Activated T-cell treated with anti-CD3 and anti-CD28 coated beads for 24 hours (primary cell): ENCODE results near the gene DCN.

Experiments
- DNase-seq: peaks from one replicate; pipeline ENCODE4 v3.0.0-alpha.2; 2020; ENCODE audit warnings: low read depth

DCN gene

GRCh38 chr12:91138337-91138920 is 44.2 kb downstream of the DCN start:
- no peak for DNase-seq

GRCh38 chr12:91133871-91134270 is 48.7 kb downstream of the DCN start:
- DNase-seq: no peak

DNA sequence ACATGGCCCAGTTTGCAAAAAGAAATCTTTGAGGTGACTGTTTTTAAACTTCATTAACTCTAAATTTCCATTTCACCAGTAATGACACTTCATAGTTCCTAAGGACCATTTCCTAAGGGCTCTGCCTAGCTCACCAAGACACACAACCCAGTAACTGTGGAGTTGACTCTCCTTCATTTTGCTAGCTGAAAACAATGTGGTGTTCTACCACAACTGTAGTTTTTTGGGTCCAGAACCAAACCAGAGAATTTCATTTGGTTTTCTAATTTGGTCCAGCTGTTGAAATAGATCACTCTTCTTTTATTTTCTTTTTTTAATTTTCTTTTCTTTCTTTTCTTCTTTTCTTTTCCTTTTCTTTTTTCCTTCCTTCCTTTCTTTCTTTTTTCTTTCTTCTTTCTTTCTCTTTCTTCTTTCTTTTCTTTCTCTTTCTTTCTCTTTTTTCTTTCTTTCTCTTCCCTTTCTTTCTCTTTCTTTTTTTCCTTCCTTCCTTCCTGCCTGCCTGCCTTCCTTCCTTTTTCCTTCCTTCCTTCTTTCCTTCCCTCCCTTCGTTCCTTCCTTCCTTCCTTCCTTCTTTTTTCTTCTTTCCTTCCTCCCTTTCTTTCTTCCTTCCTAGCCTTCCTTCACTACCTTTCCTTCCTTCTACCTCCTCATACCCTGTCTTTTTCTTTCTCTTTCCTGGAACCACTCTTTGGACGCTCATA is 52.8 kb downstream of the DCN start:
- DNase-seq: no peak

DNA sequence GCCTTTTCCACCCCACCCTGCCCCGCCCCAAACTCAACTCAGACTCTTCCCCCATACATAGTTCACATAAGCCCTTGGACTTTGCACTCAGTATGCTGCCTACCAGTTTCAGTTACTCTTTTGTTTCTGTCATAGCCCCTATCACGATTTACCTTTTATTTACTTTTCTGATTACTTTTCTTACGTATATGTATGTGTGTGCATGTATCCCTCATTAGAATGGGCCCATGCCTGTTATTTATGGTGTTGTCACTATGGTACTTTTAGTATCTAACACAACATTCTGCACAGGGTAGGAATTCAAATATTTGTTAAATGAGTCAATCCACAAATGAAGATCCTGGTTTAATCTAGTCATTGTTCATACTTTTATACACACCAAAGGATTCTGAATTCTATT is 54.9 kb downstream of the DCN start:
- no peak for DNase-seq

- no peak for DNase-seq
These were observed 55.3 kb downstream of the DCN start for GRCh38 chr12:91127306-91127705.

DNA sequence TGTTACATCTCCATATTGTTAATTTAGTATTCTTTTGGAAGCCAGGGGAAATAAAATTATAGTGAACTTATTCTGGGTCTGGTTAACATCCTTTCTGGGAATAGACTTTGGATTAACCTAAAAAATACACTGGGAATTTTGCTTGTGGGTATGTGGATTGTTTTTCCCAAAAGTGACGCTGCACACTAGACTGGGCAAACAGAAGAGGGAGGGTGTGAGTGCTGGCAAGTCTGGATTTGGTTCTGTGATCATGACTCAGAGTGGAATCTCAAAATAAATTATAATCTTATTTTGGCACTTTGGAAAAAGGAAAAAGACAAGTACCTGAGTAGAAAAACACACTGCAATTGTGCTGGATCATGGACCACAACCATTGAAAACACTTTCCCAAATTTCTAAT is 56.1 kb downstream of the DCN start:
- no peak for DNase-seq

DNA sequence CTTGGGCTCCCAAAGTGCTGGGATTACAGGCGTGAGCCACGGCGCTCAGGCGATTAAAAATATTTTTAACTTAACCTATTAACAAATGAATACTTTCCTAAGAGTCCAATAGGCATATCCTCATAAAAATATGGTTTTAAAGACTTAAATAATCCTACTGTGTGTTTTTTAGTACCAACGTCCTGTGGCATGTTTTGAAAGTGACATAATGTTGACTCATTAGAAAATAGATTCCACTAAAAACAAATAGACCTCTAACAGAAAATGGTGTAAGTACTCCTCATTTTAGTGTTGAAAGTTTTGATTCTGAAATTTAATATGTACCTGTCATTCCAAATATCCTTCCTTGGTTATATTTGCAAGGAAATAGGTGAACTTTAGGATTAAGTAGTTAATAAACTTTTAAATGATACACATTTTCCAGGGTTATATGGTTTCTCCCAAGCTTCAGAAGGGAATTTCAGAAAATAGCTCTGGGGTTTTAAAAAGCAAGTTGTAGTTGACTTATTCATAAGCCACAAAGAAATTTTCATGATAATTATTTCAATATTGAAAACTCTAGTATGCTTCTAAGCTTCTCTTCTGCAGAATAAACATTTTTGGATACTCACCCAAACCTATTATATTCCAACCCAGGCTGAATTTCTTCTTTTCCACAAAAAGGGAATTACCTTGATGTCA is 59.2 kb downstream of the DCN start:
- no peak for DNase-seq

DNA sequence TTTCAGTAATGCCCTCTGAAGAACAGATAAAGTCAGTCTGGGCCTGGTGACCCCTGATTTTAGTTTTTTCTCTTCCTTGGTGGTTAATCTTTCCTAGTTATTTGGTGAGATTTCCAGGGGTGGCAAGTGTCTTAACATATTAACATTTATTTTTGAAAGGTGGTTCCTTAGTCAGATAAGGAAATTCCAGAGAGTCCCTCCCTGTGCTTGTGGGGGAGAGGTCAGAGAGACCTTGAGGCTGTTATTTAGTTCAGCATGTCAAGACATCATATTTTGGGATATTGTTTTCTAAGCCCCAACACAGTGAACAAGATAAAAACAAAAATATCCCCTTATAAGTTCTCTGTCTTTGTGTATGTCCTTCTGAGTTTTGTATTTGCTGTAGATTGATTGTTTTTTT is 61.8 kb downstream of the DCN start:
- DNase-seq: no peak

GRCh38 chr12:91119089-91119488 is 63.5 kb downstream of the DCN start:
- no peak for DNase-seq

DNA sequence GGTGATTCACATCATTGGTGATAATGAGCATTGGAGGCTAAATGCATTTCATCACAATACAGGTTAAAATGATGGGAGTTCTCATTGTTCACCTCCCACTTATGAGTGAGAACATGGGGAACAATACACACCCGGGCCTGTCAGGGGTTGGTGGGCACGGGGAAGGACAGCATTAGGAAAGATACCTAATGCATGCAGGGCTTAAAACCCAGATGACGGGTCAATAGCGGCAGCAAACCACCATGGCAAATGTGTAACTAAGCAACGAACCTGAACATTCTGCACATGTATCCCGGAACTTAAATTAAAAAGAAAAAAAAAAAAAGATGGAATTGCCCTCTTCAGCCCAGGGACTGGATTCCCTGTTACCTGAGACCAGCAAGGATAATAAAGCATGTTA is 69.0 kb downstream of the DCN start:
- DNase-seq: no peak

DNA sequence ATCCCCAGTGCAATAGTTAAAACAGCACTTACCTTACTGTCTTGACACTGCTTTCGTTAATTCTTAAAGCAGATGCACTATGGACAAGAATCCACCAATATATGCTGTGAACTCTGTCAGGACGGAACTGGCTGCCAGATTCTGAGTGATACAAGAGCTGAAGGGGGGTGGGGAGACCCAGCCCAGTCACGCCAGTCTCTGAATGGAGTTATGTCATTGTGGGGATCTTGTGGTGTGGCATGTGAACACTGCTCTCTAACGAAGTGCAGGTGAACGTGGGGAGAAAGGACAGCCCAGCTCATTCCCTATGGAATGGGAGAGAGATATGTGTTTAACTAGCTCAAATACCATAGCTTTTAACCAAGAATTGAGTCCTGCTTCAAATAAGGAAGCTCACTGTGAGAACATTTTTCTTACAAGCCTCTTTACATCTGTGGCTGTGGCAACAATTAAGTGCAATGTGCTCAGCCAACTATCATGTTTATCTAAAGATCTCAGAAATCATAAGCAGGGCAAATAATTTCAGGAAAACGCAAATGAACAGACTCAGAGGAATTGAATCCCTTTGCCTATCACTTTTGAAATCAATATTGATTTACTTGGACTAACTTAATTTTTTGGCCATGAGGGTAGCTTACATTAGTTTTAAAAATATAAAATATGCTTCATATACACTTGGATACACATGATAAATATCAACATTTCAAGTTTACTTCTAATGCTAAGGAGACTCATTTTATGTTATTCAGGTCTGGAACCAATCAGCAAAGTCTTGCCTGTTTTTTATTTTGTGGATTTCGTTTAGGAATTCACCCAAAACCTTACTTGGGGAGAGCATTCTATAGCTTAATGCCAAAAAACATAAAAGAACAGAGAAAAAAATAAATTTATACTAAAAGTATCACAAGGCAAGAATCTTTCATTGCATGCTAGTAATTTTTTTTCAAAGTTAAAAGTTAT is 71.0 kb downstream of the DCN start, which contains the start of gene LUM:
Gene LUM (minus strand): TSS at position 129 of the 960 bp plus-strand sequence. CDS start 2,515 bp downstream, outside the sequence.
- no peak for DNase-seq

DNA sequence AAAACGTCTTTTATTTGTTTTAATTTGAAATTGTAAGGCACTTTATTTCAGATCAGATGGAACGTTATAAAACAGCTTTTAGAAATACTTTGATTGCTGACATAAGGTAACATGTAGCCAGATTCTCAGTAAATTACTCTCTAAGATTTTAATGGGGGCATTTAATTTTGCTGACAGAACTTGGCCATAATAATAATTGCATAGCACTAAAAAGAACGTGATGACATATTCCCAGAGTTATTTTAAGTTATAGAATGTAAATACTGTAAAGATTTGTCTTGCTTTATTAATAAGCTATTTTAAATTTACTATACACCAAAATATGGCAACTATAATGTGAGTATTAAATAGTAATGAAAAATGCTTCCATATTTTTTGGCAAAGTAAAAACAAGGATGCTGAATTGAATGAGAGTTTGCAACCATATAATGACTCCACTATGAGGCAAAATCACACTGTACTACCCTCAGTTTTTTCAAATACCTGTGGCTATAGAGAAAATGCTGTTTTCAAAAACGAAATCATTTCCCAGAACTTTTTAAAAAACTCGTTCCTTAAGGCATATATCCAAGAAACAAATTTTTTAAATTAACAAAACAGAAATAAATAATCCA is 72.2 kb downstream of the DCN start:
- no peak for DNase-seq

- DNase-seq: no peak
These were observed 72.9 kb downstream of the DCN start for GRCh38 chr12:91109581-91110310.

- DNase-seq: no peak
These were observed 73.5 kb downstream of the DCN start for GRCh38 chr12:91109148-91109564.

DNA sequence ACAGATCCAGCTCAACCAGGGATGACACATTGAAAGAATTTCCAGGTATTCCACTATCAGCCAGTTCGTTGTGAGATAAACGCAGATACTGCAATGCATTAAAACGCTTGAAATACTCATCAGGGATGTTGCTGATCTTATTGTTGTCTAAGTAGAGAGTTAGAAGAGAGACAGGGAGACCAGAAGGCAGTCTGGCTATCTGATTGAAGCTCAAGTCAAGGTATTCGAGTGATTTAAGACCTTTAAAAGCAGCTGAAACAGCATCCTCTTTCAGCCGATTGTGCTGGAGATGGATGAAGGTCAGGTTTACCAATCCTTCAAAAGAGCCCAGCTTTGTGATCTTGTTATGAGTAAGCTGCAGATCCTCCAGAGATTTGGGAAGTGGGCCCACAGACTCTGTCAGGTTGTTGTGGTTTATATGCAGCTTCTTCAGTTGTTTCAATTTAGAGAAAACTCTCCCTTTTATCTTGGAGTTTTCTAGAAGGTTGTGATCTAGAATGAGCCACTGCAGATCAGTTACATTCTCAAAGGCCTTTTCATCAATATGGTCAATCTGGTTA is 74.3 kb downstream of the DCN start:
- no peak for DNase-seq

DNA sequence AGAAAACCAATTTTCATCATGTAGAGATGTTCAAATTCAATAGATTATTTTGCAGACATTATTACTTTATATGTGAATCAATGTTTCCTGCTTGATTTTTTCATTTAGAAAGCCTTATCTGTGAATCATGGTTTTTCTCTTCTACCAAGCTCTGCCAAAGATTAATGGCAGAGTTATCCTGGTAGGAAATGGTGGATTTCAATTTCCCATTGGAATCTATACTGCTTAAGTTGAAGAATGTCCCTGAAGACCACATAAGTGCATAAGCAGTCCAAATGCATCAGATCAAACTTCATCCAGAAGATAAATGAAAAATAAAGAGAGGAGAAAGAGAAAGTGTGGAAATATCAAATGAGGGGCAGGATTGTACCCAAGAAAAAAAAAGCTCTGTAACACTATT is 76.3 kb downstream of the DCN start:
- no peak for DNase-seq

DNA sequence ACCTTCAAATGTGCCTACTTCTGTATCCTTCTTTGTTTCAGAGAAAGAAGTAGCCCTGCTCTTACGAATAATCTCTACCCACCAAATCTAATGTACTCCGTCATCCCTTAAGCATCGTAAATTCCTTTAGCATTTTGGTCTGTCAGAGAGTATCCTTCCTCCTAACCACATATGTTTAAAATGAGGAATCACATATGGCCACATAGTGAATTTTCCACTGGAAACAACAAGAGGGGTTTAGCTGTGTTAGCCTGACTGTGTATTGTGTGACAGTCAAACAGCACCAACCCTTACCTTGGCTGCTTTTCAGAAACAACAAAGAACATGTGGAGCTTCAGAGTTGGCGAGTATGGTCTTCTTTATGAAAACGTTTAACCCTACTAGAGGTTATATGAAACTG is 76.8 kb downstream of the DCN start:
- DNase-seq: no peak

GRCh38 chr12:91104812-91105466 is 77.7 kb downstream of the DCN start:
- DNase-seq: no peak

DNA sequence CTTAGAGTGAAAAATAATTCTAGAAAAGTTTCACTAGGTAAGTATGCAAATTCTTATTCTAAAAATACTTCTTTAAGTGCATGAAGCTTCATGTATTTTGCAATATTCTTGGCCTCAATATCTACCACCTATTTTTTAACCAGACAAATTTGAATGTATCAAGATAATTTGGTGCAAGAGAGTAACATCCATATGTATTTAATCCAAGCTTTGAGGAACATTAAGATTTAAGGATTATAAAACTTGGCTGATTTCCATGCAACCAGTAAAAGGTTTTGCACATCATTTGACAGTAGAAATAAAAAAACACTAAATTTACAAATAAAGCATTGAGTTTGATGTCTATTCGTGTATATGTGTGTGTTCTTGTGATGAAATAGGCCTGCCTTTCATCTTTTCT is 79.0 kb downstream of the DCN start:
- no peak for DNase-seq

- DNase-seq: no peak
These were observed 79.5 kb downstream of the DCN start for GRCh38 chr12:91103101-91103500.
